Coronary artery (tissue), 2 donors: ENCODE results near the gene CPEB1.

ENCODE experiments used
- DNase-seq: peaks from one replicate; pipeline ENCODE4 v3.0.0-alpha.2; 2017; ENCODE audit warnings: low spot score
- H3K27ac ChIP-seq, 2 donors: fragments of 200-600 bp; sonication (generic); one replicate each; pipeline ENCODE4 v1.5.1; 2016 to 2019
- H3K4me3 ChIP-seq: fragments of 200-600 bp; sonication (generic); 2 replicates; pipeline ENCODE4 v1.5.1; 2016; ENCODE audit warnings: mild to moderate bottlenecking, moderate library complexity
- TF ChIP-seq, protein P1 (sequence below): fragments of 200-600 bp; sonication (generic); IDR thresholded peaks from one replicate; pipeline ENCODE4 v1.5.1; 2019; ENCODE audit warnings: antibody characterized with exemption

CPEB1 gene

DNA sequence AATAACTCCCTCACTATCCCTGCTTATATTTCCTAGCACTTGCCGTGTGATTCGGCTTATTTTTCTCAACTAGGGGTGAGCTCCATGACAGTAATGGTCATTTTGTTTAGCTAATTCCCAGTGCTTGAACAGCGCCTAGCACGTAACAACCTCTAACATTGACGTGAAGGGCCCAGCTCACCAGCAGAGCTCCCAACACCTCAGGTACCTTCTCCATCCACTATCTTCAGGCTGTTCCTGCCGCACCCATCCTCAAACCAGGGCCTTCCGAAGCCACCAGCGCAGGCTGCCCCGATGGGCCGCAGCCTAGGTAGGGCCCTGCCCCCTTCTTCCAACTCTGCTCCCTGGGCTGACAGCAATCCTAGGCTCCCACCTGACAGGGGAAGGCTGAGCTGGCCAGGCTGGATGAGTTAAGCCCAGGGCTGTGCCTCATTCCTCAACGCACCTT lies 106.2 kb downstream of the CPEB1 start:
- no peak for DNase-seq
- H3K4me3 ChIP-seq, result peak overlapping the region; percentile 85
- TF ChIP-seq, protein P1, sequence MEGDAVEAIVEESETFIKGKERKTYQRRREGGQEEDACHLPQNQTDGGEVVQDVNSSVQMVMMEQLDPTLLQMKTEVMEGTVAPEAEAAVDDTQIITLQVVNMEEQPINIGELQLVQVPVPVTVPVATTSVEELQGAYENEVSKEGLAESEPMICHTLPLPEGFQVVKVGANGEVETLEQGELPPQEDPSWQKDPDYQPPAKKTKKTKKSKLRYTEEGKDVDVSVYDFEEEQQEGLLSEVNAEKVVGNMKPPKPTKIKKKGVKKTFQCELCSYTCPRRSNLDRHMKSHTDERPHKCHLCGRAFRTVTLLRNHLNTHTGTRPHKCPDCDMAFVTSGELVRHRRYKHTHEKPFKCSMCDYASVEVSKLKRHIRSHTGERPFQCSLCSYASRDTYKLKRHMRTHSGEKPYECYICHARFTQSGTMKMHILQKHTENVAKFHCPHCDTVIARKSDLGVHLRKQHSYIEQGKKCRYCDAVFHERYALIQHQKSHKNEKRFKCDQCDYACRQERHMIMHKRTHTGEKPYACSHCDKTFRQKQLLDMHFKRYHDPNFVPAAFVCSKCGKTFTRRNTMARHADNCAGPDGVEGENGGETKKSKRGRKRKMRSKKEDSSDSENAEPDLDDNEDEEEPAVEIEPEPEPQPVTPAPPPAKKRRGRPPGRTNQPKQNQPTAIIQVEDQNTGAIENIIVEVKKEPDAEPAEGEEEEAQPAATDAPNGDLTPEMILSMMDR, result no peak

DNA sequence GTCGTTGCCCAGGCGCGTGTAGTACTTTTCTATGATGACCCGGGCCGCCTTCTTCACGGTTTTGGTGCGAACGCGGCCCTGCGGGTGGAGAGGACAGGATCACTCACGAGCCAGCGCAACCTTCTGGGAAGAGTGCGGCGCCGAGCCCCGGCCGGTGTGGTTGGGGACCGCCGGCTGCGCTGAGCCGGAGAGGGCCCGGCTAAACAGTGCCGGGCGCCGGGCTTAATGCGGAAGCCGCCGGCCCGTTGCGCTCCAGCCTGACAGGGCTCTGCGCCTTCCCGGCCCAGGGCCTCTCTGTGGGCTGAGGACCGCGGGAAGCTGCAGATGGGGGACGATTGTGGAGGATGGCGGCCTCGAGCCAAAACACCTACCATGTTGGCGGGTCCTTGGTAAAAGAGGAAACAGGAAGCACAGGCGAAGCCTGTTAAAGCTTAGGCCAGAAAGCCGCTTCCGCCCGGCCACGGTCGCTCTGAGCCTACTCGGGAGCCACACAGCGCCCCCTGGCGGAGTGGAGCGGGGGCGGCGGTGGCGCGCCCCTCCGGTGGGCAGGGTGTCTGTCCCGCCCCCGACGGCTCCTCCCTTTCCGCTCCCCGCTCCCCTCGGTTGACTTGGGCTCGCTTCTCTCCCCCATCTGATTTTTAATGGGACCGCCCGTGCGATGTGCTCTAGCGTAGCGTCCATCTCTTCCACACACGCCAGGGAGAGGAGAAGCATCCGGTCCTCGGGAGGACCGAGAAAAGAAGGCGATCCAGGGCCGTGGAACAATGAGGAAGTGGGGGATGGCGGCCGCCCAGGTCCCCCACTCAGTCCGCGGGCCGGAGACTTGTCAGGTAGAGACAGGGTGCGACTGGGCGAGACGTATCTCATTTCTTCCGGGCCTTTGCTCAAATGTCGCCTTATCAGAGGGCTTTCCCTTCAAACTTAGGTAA lies 106.8 kb downstream of the CPEB1 start, which contains the start of gene RPS17:
Gene RPS17 (minus strand): TSS at position 403 of the 929 bp plus-strand sequence. CDS start 29 bp downstream, at position 374.
- TF ChIP-seq, protein P1, result peak; percentile 98
- Histone ChIP-seq H3K27ac (peak within 1 kb of the TSS; percentile 93 to 95), H3K4me3 (peak within 1 kb of the TSS; percentile 85)
- peak; percentile 97 for DNase-seq

More for the DNA sequence above, 106.2 kb downstream of the CPEB1 start:
- H3K27ac ChIP-seq, result peak overlapping the region; percentile 93 to 95

DNA sequence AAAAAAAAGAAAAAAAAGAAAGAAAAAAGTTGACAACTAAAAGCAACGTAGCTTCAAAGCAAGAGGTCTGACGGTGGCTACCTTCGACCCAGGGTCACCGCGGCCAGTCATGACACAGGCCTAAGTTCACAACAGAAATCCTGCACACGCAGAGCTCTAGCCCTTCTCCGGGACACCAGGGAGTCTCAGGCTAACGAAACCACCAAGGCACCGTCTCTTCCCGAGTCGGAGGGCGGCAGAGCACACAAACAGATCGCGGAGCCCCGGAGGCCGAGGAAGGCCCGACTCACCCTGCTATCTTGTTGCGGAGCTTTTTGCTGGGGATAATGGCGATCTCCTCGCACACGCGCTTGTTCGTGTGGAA lies 107.5 kb downstream of the CPEB1 start:
- Histone ChIP-seq H3K4me3 (peak overlapping the region; percentile 85), H3K27ac (peak overlapping the region; percentile 93 to 95)
- DNase-seq, result no peak
- TF ChIP-seq, protein P1, result no peak

DNA sequence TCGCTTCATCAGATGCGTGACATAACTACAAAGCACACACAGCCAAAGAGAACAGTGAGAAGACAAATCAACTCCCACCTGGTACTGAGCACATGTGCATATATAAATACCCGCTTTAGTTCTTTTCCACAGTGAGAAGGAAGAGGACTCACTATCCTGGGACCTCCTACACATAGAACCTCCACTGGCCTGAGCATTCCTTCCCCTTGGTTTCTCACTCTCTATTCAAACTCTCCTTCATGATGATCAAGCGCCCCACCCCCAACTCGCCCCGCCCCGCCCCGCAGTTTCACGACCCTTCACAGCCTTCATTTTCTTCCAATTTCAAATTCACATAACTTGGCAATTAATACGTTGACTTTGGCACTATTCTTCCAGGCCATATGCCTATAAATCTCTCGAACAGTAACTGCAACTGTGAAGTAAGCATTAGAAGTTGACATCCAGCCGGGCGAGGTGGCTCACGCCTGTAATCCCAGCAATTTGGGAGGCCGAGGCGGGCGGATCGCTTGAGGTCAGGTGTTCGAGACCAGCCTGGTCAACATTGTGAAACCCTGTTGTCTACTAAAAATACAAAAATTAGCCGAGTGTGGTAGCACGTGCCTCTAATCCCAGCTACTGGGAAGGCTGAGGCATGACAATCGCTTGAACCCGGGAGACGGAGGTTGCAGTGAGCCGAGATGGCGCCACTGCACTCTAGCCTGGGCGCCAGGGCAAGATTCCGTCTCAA lies 108.0 kb downstream of the CPEB1 start:
- Histone ChIP-seq H3K27ac (peak overlapping the region; percentile 93 to 95), H3K4me3 (peak overlapping the region; percentile 85)
- DNase-seq, result no peak

GRCh38 chr15:82537351-82537908 lies 109.7 kb downstream of the CPEB1 start:
- Histone ChIP-seq H3K4me3 (no peak overlapping the region), H3K27ac (no peak overlapping the region)
- DNase-seq, result no peak
- TF ChIP-seq, protein P1, result no peak

More for the DNA sequence above, 108.0 kb downstream of the CPEB1 start:
- TF ChIP-seq, protein P1, result no peak

DNA sequence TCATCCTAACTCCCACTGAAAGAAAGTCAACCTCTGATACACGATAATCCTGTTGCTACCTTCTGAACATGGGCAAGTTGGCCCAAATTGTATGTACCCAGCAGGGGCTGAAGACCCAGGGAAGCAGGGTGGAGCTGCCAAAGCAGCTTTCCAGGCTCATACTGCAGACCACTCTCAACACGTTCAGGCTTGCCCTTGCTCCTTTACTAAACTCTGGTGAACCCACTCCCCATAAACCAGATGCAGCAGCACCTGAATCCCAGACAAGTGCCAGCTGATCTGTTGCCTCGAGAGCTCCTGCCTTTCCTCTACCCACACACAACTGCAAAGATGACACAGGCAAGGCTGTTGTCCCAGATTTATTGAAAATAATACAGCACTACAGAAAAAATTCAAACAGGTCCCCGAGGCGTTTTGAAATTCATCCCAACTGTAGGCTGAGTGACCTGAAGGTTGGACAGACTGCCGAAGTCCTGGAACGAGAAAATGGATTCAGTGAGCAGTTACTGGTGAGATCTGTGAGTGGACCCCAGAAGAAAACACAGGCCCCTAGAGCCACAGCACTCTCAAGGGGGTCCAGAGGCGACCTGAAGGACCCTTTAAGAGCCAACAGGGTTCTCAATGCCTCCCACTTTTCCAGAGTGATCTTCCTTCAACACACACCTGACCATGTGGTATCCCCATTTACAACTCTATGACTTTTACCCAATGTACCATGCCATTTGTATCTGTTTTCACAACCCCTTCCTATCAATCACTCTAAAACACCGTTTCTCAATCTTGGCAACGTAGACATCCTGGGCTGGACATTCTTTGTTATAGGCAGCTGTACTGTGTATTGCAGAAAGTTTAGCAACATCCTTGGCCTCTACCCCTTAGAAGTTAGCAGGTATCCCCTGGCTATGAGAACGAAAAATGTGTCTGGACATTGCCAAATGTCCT lies 110.5 kb downstream of the CPEB1 start:
- DNase-seq, result no peak
- TF ChIP-seq, protein P1, result no peak
- H3K4me3 ChIP-seq, result no peak overlapping the region
- H3K27ac ChIP-seq, result no peak overlapping the region
